Measurements from ENCODE around the gene SPRR5.

- TF ChIP-seq CTCF (IDR thresholded peaks at IDR 0.05) (no peak), POLR2A (IDR thresholded peaks at IDR 0.05) (no peak)
These were observed 23.5 kb downstream of the SPRR5 start, which contains the start of gene SPRR4 for GRCh38 chr1:152970495-152970894.

Measured in heart left ventricle (tissue), 13 donors.